Measurements from ENCODE around the gene SKIC8. TPM values are rescaled to one million over a fixed set of nuclear protein-coding genes. Genes with fewer than 3 reads are reported as not detected.
"Not testable (repeated sequence)": the region's sequence is repeated elsewhere in the genome, so short reads cannot be mapped to it uniquely, and the experiment has no call there.

The SKIC8 gene
- total RNA-seq, 5 donors from 2014 or later (not counting 1 experiment from before 2014, with no cell fraction given): 25.6 to 42.8 (median 33.5) TPM

DNA sequence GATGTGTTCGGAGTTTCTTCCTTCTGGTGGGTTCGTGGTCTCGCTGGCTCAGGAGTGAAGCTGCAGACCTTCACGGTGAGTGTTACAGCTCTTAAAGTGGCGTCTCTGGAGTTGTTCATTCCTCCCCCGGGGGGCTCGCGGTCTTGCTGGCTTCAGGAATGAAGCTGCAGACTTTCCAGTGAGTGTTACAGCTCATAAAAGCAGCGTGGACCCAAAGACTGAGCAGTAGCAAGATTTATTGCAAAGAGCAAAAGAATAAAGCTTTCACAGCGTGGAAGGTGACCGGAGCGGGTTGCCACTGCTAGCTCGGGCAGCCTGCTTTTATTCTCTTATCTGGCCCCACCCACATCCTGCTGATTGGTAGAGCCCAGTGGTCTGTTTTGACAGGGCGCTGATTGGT, 54.0 kb downstream of the SKIC8 start:
- H3K27me3 Mint-ChIP-seq; H3K9me3 Mint-ChIP-seq; H3K27ac ChIP-seq (ENCODE audit: low read length); H3K36me3 ChIP-seq (ENCODE audit: control insufficient read depth in 2 of 2, extremely low read depth in 1 of 2, insufficient read depth in 1 of 2, low read length in 1 of 2); POLR2A ChIA-PET; H3K9me3 ChIP-seq; H3K27me3 ChIP-seq (replicated peaks in 1 of 2; ENCODE audit: control insufficient read depth in 2 of 2, extremely low read depth in 1 of 2, insufficient read depth in 2 of 2, low read length in 1 of 2); H3K4me1 ChIP-seq (ENCODE audit: control insufficient read depth in 1 of 2, extremely low read depth in 1 of 2, insufficient read depth in 2 of 2, low read length in 2 of 2); H3K4me3 ChIP-seq (ENCODE audit: control insufficient read depth in 1 of 2, extremely low read depth in 1 of 2, low read length in 1 of 2); DNase-seq; H3K36me3 Mint-ChIP-seq; H3K4me1 Mint-ChIP-seq; H3K27ac Mint-ChIP-seq; H3K4me3 Mint-ChIP-seq; ATAC-seq (replicated peaks in 1 of 4): not testable (repeated sequence)
- CTCF ChIA-PET: interaction anchor here in 1 of 2 donors (1.7 kb wide), 1 partner anchor 137 kb away, joined by 3 read pairs; no protein-coding TSS in a partner anchor
- WGBS (ENCODE audit: insufficient coverage): 72% methylated on average over 7 of the region's 14 CpGs

DNA sequence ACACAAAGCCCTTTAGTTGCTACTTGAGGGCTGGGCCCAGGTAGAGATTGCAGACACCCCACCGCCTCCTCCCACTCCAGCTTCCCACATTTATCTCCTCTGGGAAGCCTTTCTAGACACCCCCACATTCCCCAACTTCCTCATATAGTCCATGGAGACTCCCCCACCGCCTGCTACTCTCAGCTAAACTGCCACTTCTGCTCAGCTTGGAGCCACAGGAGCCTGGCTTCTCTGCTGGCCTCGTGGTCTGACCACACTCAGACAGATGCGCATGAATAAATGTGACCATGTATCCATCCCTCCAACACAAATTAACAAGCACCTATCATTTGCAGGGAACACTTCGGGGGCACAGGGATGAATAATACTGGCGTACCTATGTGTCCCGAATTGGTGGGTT, 54.5 kb downstream of the SKIC8 start:
- Mint-ChIP-seq H3K9me3 (no peaks in the 10 kb centered on the region), H3K27me3 (peaks cover 0 to 3% of the 10 kb centered on the region in 2 donors), H3K27ac (no peak overlapping the region), H3K4me1 (peaks cover 0 to 2% (median 2%) of the 10 kb centered on the region in 3 donors), H3K36me3 (no peaks in the 10 kb centered on the region), H3K4me3 (no peak overlapping the region)
- Histone ChIP-seq H3K4me1 (ENCODE audit: control insufficient read depth in 1 of 2, extremely low read depth in 1 of 2, insufficient read depth in 2 of 2, low read length in 2 of 2) (peaks cover 0 to 4% of the 10 kb centered on the region in 2 experiments), H3K4me3 (ENCODE audit: control insufficient read depth in 1 of 2, extremely low read depth in 1 of 2, low read length in 1 of 2) (no peak overlapping the region), H3K27me3 (replicated peaks in 1 of 2; ENCODE audit: control insufficient read depth in 2 of 2, extremely low read depth in 1 of 2, insufficient read depth in 2 of 2, low read length in 1 of 2) (peaks cover 0 to 4% of the 10 kb centered on the region in 2 experiments), H3K9me3 (no peaks in the 10 kb centered on the region), H3K36me3 (ENCODE audit: control insufficient read depth in 2 of 2, extremely low read depth in 1 of 2, insufficient read depth in 1 of 2, low read length in 1 of 2) (no peaks in the 10 kb centered on the region), H3K27ac (ENCODE audit: low read length) (no peak overlapping the region)
- POLR2A ChIA-PET: no interaction called here
- CTCF ChIA-PET: interaction anchor here in 1 of 2 donors (1.7 kb wide), 1 partner anchor 136 kb away, joined by 3 read pairs; no protein-coding TSS in a partner anchor
- WGBS (ENCODE audit: insufficient coverage): 63% methylated on average over 3 of the region's 7 CpGs
- no peak for ATAC-seq (replicated peaks in 1 of 4)
- DNase-seq: no peak

DNA sequence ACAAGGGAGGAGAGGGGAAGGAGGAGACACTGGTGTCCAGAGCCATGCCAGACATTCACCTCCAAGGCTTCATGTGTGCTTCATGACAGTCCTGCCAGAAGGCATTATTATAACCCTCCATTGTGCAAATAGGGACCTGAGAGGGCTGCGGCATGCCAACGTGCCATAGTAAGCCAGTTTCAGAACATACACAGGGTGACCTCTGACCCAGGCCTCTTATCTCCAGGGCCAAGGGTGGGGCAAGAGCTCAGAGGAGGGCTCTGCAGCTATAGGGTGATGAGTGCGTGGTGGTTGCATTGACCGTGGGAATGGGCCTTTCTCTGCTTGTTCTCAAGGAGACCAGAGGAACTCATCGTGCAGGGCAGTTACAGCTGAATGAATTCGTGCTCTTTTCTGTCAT, 55.3 kb downstream of the SKIC8 start:
- H3K27ac ChIP-seq (ENCODE audit: low read length): no peak overlapping the region
- 71% methylated on average over 5 of the region's 6 CpGs for WGBS (ENCODE audit: insufficient coverage)
- ChIA-PET CTCF (interaction anchor here in 1 of 2 donors (1.7 kb wide), 1 partner anchor 135 kb away, joined by 3 read pairs; no protein-coding TSS in a partner anchor), POLR2A (no interaction called here)
- no peak for ATAC-seq (replicated peaks in 1 of 4)
- Mint-ChIP-seq H3K27me3 (peaks cover under 1 to 3% of the 10 kb centered on the region in 2 donors), H3K9me3 (no peaks in the 10 kb centered on the region), H3K27ac (no peak overlapping the region), H3K4me1 (peaks cover 0 to 2% (median 2%) of the 10 kb centered on the region in 3 donors), H3K4me3 (no peak overlapping the region), H3K36me3 (no peaks in the 10 kb centered on the region)
- no peak overlapping the region for H3K4me3 ChIP-seq (ENCODE audit: control insufficient read depth in 1 of 2, extremely low read depth in 1 of 2, low read length in 1 of 2)
- no peak for DNase-seq
- peaks cover 0 to 4% of the 10 kb centered on the region in 2 experiments for H3K4me1 ChIP-seq (ENCODE audit: control insufficient read depth in 1 of 2, extremely low read depth in 1 of 2, insufficient read depth in 2 of 2, low read length in 2 of 2)
- no peaks in the 10 kb centered on the region for H3K36me3 ChIP-seq (ENCODE audit: control insufficient read depth in 2 of 2, extremely low read depth in 1 of 2, insufficient read depth in 1 of 2, low read length in 1 of 2)
- peaks cover 0 to 5% of the 10 kb centered on the region in 2 experiments for H3K27me3 ChIP-seq (replicated peaks in 1 of 2; ENCODE audit: control insufficient read depth in 2 of 2, extremely low read depth in 1 of 2, insufficient read depth in 2 of 2, low read length in 1 of 2)
- H3K9me3 ChIP-seq: no peaks in the 10 kb centered on the region

DNA sequence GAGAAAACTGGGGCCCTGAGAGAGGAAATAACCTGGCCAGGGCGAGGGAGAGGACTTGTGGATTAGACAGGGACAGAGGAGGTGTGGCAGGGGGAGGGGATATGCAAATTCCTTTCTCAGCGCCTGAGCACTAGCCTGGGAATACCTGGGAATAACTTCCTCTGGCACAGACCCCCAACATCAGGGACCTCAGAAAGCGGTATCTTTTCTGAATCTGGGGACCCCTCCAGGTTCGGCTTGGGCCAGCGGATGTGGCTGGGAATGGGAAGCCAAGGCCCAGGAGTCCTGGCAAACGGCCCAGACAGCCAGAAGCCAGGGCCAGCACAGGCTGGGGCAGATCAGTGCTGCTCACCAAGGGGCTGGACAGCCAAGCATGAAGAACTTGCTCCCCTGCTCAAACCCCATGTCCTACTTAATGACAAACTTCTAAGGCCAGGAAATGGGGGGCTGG, 55.9 kb downstream of the SKIC8 start:
- Histone ChIP-seq H3K36me3 (ENCODE audit: control insufficient read depth in 2 of 2, extremely low read depth in 1 of 2, insufficient read depth in 1 of 2, low read length in 1 of 2) (no peaks in the 10 kb centered on the region), H3K27ac (ENCODE audit: low read length) (no peak overlapping the region), H3K4me3 (ENCODE audit: control insufficient read depth in 1 of 2, extremely low read depth in 1 of 2, low read length in 1 of 2) (no peak overlapping the region), H3K27me3 (replicated peaks in 1 of 2; ENCODE audit: control insufficient read depth in 2 of 2, extremely low read depth in 1 of 2, insufficient read depth in 2 of 2, low read length in 1 of 2) (peaks cover 0 to 8% of the 10 kb centered on the region in 2 experiments), H3K4me1 (ENCODE audit: control insufficient read depth in 1 of 2, extremely low read depth in 1 of 2, insufficient read depth in 2 of 2, low read length in 2 of 2) (peaks cover 0 to 4% of the 10 kb centered on the region in 2 experiments), H3K9me3 (no peaks in the 10 kb centered on the region)
- DNase-seq (no peak), ATAC-seq (replicated peaks in 1 of 4) (no peak)
- no peak overlapping the region for H3K4me3 Mint-ChIP-seq
- ChIA-PET CTCF (interaction anchor here in 1 of 2 donors (0.6 to 1.7 kb wide), 2 partner anchors 53 to 135 kb away, joined by 3 to 5 read pairs; no protein-coding TSS in a partner anchor), POLR2A (no interaction called here)
- H3K27ac Mint-ChIP-seq: no peak overlapping the region
- 75% methylated on average over 2 of the region's 6 CpGs for WGBS (ENCODE audit: insufficient coverage)
- H3K36me3 Mint-ChIP-seq: no peaks in the 10 kb centered on the region
- no peaks in the 10 kb centered on the region for H3K9me3 Mint-ChIP-seq
- peaks cover 2 to 3% of the 10 kb centered on the region in 2 donors for H3K27me3 Mint-ChIP-seq
- peaks cover 0 to 2% (median 2%) of the 10 kb centered on the region in 3 donors for H3K4me1 Mint-ChIP-seq

DNA sequence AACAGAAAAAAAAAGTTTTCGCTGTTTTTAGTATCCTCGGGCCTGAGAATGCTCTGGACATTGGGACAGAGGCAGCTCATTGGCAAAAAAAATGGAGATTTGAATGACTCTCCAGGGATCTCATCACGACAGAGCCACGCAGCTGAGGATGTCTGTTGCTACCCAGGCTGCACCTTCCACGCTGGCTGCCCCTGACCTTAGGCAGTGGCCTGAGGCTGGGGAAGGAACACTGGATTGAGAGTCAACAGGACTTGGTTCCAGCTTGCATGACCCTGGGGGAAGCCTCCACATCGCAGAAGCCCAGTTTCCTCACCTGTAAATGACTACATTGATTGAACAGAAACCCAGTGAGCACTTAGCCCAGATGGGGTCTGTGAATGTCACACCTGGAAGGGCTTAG, 56.4 kb downstream of the SKIC8 start:
- Histone ChIP-seq H3K36me3 (ENCODE audit: control insufficient read depth in 2 of 2, extremely low read depth in 1 of 2, insufficient read depth in 1 of 2, low read length in 1 of 2) (no peaks in the 10 kb centered on the region), H3K27me3 (replicated peaks in 1 of 2; ENCODE audit: control insufficient read depth in 2 of 2, extremely low read depth in 1 of 2, insufficient read depth in 2 of 2, low read length in 1 of 2) (peaks cover 0 to 8% of the 10 kb centered on the region in 2 experiments), H3K9me3 (no peaks in the 10 kb centered on the region), H3K4me1 (ENCODE audit: control insufficient read depth in 1 of 2, extremely low read depth in 1 of 2, insufficient read depth in 2 of 2, low read length in 2 of 2) (peaks cover 0 to 4% of the 10 kb centered on the region in 2 experiments), H3K4me3 (ENCODE audit: control insufficient read depth in 1 of 2, extremely low read depth in 1 of 2, low read length in 1 of 2) (no peak overlapping the region), H3K27ac (ENCODE audit: low read length) (no peak overlapping the region)
- Mint-ChIP-seq H3K36me3 (no peaks in the 10 kb centered on the region), H3K4me1 (peaks cover 0 to 2% (median 2%) of the 10 kb centered on the region in 3 donors), H3K9me3 (no peaks in the 10 kb centered on the region), H3K4me3 (no peak overlapping the region), H3K27me3 (peaks cover 2 to 3% of the 10 kb centered on the region in 2 donors), H3K27ac (no peak overlapping the region)
- 86% methylated on average over 5 of the region's 6 CpGs for WGBS (ENCODE audit: insufficient coverage)
- CTCF ChIA-PET: interaction anchor here (0.6 to 3.7 kb wide), 5 partner anchors 12 to 286 kb away, joined by 3 to 39 read pairs (median 5); no protein-coding TSS in a partner anchor
- ATAC-seq (replicated peaks in 1 of 4) (no peak), DNase-seq (no peak)
- POLR2A ChIA-PET: interaction anchor here in 1 of 2 donors (1.2 kb wide), 1 partner anchor 21 kb away, joined by 6 read pairs; the partner anchor contains the start of gene DNAJA4

DNA sequence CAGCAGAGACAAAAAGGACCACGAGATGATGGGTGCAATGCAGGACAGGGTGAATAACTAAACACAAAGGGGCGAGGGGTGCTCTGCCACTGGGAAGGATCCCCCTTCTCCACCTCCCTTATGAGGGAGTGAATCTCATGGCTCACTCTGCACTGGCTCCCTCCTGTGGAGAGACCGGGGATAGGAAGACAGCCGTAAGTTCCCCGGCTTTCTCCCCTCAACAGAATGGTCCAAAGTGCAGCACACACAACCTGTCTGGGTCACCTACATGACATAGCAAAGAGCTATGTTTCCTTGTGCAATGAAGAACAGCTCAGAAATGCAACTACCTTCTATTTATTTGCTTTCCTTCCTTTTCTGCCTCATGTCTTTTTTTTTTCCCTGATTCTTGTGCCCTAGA, 57.3 kb downstream of the SKIC8 start:
- H3K4me3 ChIP-seq (ENCODE audit: control insufficient read depth in 1 of 2, extremely low read depth in 1 of 2, low read length in 1 of 2): no peak overlapping the region
- H3K4me1 ChIP-seq (ENCODE audit: control insufficient read depth in 1 of 2, extremely low read depth in 1 of 2, insufficient read depth in 2 of 2, low read length in 2 of 2): peaks cover 0 to 4% of the 10 kb centered on the region in 2 experiments
- ATAC-seq (replicated peaks in 1 of 4) (no peak), DNase-seq (peak in 2 of 35 experiments; percentile 11 to 20)
- Mint-ChIP-seq H3K36me3 (no peaks in the 10 kb centered on the region), H3K4me1 (peaks cover 0 to 2% (median 2%) of the 10 kb centered on the region in 3 donors), H3K27me3 (peaks cover 2 to 3% of the 10 kb centered on the region in 2 donors), H3K4me3 (no peak overlapping the region), H3K9me3 (no peaks in the 10 kb centered on the region), H3K27ac (no peak overlapping the region)
- H3K9me3 ChIP-seq: no peaks in the 10 kb centered on the region
- peaks cover 0 to 8% of the 10 kb centered on the region in 2 experiments for H3K27me3 ChIP-seq (replicated peaks in 1 of 2; ENCODE audit: control insufficient read depth in 2 of 2, extremely low read depth in 1 of 2, insufficient read depth in 2 of 2, low read length in 1 of 2)
- no peaks in the 10 kb centered on the region for H3K36me3 ChIP-seq (ENCODE audit: control insufficient read depth in 2 of 2, extremely low read depth in 1 of 2, insufficient read depth in 1 of 2, low read length in 1 of 2)
- H3K27ac ChIP-seq (ENCODE audit: low read length): no peak overlapping the region
- POLR2A ChIA-PET: interaction anchor here in 1 of 2 donors (1.2 kb wide), 1 partner anchor 22 kb away, joined by 6 read pairs; the partner anchor contains the start of gene DNAJA4
- WGBS (ENCODE audit: insufficient coverage): 65% methylated on average over 3 of the region's 5 CpGs
- CTCF ChIA-PET: interaction anchor here (0.7 to 3.7 kb wide), 4 partner anchors 129 to 237 kb away, joined by 3 to 39 read pairs (median 5); no protein-coding TSS in a partner anchor

All from T-cell (primary cell).